ENCODE data around the gene KRTAP17-1.
"Not testable (repeated sequence)": the region's sequence is repeated elsewhere in the genome, so short reads cannot be mapped to it uniquely, and the experiment has no call there.

GRCh38 chr17:41346421-41346820 is 30.9 kb upstream of the KRTAP17-1 start:
- not testable (repeated sequence) for TF ChIP-seq POLR2AphosphoS5 (IDR thresholded peaks at IDR 0.05; ENCODE audit: low read depth, low read length); RAD21 (IDR thresholded peaks at IDR 0.05; ENCODE audit: low read length); CTCF (IDR thresholded peaks at IDR 0.05); USF1 (IDR thresholded peaks at IDR 0.05; ENCODE audit: borderline replicate concordance, low read depth); CHD2 (IDR thresholded peaks at IDR 0.05; ENCODE audit: low read length, partially characterized antibody); GABPA (IDR thresholded peaks at IDR 0.05; ENCODE audit: low read depth); JUND (IDR thresholded peaks at IDR 0.05); RFX5 (IDR thresholded peaks at IDR 0.05; ENCODE audit: low read length)

Data from SK-N-SH (cell line).